Neural progenitor cell (in vitro differentiated cells): Measurements from ENCODE around the gene FAM216B.

Experiments
- CTCF ChIP-seq: fragments of 200-600 bp; sonication (generic); IDR thresholded peaks from 2 replicates; pipeline ENCODE4 v1.5.1; 2017; ENCODE audit warnings: antibody characterized with exemption, mild to moderate bottlenecking
- EZH2phosphoT487 ChIP-seq: fragments of 200-600 bp; sonication (generic); IDR thresholded peaks from 2 replicates; pipeline ENCODE4 v1.6.1; 2017; ENCODE audit warnings: antibody characterized with exemption

DNA sequence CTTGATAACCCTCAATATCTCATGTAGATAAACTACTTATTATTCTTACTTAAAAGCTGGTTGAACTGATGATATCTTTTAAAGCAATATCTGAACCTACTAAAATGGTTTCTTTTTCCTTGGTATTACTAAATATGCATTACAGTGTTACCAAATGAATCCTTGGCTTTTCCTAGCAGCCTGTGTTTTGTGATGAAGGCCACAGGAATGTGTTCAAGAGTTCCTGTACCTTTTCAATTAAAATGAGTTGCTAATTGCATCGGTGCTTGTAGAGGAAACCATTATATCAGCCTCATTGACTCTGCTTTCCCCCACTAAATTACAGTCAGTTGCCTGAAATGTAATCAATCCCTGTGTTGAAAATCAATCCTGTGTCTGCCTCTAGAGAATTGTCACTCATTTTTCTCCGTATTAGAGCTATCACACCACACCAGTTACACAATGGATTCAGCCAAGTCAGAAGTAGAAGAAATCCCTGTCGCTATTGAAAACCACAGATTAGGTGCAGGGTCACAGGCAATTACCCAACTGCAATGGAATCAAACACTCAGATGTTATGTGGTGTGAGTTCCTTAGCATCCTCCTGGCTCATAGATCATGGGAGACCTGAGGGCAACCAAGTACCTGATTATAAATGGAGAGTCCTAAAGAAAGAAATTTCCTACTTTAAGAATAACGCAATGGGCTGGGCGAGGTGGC lies 13.3 kb downstream of the FAM216B start:
- TF ChIP-seq EZH2phosphoT487, result no peak
- TF ChIP-seq CTCF, result no peak
